G401 (cell line): Measurements from ENCODE around the gene STON2. TPM values are rescaled to one million over a fixed set of nuclear protein-coding genes. Genes with fewer than 3 reads are reported as not detected.
A peak's percentile ranks its signal among the peaks of the same experiment; 100 is the strongest.

Source experiments
- DNase-seq: peaks from one replicate; pipeline ENCODE4 v3.0.0-alpha.2; 2015; ENCODE audit warnings: low spot score
- in situ Hi-C: cut with HindIII; loops from 2 replicates; pipeline ENCODE4 v1.10.0; 2016; ENCODE audit warnings: low sequenced_read_pairs, mixed read lengths
- total RNA-seq: library from RNA; depleted of rRNA; stranded (reverse); fragments of >200 nt; shearing (Covaris generic); gene quantifications from 2 replicates; pipeline ENCODE4 v1.2.3, GENCODE V29; 2014

STON2 gene
- total RNA-seq, 1 experiment from 2014 or later: 0.10 TPM

DNA sequence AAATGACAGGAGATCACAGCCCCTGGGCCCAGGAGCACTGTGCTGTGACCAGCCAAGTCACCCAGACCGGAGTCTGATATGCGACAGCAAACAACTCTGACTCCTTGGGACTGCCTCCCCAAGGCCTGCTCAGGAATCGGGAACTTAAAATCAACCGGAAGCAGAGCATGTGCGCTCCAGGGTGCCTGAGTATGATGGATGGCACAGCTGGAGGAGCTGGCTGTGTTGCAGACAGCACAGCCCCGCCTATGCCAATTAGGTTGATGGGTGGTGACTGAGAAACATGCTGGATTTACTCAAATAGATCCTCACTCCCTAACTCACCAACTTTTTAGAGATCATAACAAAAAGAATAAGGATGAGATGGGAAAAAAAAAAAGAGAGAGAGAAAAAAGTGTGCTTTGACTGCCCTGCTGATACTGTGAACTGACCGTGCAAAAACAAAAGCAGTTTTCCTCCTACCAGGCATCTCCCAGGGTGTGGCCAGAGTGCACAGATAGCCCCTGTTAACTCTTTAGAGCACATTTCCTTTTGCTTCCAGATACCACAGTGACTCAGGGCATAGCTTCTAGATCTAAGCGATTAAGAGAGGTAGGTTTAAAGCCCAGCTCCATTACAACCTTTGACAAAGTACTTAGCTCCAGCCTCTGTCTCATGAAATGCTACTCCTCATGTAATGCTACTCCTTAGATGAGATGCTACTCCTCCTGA, 27.4 kb upstream of the STON2 start:
- in situ Hi-C loops: no loop called here

DNA sequence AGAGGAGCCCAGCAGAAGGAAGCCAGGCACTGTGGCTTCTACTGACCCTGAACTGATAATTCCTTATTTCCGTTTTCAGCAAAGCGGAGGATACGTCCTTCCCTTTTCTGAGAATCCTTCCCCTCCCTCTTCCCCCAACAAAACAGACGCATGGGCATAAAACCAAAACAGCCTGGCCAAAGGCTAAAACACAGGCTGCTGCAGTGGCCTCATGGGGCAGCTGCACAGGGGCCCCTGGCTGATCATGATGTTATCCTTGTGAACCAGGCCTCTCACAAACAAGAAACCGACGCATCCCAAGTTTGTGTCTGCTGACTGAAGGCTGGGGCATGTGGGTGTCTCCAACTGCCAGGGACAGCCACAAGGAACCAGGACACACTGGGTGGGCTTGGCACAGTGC, 23.4 kb upstream of the STON2 start:
- no peak for DNase-seq
- in situ Hi-C loops: no loop called here

More for the DNA sequence above, 27.4 kb upstream of the STON2 start:
- DNase-seq: no peak

- in situ Hi-C loops: no loop called here
- no peak for DNase-seq
These were observed 18.1 kb upstream of the STON2 start for GRCh38 chr14:81418057-81418790.

DNA sequence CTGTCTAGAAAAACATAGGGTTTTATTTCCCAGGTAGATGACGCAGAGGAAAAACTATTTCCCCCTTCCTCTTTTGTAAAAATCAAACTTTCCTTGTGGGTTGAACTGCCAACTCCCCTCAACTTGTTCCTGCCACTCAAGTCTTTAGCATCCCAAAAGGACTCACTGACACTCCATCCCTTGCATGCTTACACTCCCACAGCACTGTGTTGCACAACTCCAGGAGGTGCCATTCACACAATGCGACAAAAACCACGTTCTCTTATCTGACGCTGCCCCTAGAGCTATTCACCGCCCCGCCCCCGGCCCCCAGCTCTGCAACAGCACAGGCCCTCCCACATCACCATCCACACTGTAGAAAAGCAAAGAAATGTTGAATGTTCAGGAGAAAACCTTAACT, 16.9 kb upstream of the STON2 start:
- in situ Hi-C loops: no loop called here
- DNase-seq: no peak

DNA sequence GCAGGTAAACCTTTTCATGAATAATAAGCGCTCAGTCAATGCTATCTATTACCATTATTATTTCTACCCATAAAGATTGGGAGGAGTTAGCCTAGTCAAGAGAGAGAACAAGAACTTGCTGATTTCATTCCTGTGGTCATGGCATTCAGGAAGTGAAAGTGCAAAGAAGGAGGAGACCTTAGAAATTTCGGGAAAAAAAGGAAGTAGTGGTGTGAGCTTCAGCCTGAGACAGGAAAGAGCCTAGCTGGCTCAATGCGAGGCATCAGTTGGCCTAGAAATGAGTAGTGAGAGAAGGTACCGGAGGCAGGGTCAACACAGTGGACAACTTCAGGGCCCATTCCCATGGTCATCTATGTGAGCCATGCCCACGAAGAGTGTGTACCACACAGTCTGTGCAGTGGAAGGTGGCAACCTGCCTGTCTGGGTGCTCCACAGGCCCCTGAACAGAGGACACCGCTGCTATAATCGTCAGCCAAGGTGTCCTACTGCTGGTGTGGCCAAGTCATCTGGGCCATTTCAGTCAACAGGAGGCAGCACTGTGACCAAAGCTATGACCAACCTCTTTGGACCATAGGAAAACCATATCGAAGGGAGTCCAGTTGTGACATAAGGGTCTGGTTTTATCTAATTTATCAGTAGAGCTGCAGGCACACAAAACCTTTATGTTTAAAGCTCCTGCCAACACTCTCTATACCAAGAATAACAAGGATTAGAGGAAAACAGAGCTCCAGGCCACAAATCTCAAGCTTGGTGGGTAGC, 16.2 kb upstream of the STON2 start:
- in situ Hi-C loops: no loop called here
- no peak for DNase-seq

GRCh38 chr14:81415781-81416180, 15.7 kb upstream of the STON2 start:
- no peak for DNase-seq
- in situ Hi-C loops: no loop called here

GRCh38 chr14:81414123-81414522, 14.0 kb upstream of the STON2 start:
- DNase-seq: no peak
- in situ Hi-C loops: no loop called here

- no peak for DNase-seq
- in situ Hi-C loops: no loop called here
These were observed 12.7 kb upstream of the STON2 start for GRCh38 chr14:81412779-81413178.

DNA sequence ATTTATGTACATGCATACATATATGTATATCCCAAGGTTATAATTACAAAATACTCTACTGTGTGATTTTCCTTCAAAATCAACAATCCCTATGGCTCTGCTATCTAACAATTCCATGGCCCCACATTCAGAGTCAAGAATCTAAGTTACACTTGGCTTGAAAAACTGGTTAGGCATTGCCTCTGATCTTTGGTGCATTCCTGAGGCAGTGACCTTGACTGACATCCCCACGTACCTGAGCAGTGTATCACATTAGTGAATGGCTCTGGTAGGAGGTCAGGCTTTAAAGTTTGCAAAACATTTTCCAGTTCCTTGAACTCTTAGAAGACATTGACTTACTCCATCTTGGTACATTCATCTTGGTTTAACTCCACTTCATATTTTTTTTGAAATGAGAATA, 8.5 kb upstream of the STON2 start:
- in situ Hi-C loops: no loop called here
- DNase-seq: no peak

- DNase-seq: peak; percentile 20
- in situ Hi-C loops: no loop called here
These were observed 6.7 kb upstream of the STON2 start for GRCh38 chr14:81406863-81407262.

DNA sequence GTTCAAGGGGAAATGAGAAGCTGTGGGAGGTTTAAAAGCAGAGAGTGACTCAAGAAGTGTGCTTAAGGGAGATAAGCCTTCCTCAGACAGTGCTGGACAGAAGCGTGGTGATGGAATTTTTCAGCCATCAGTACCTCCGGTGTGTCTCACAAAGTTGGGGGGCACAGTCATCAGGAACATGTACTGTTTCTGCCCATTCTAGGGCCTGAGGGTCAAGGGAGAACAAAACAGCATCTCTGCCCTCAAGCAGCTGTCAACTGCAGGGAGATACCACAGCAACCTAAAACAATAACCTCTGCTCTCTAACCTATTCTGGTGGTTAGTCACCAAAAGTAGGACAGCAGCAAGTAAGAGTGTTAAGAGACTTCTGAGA, 2.0 kb upstream of the STON2 start:
- in situ Hi-C loops: no loop called here
- no peak for DNase-seq

GRCh38 chr14:81401420-81402122, 1.4 kb upstream of the STON2 start:
- in situ Hi-C loops: no loop called here

DNA sequence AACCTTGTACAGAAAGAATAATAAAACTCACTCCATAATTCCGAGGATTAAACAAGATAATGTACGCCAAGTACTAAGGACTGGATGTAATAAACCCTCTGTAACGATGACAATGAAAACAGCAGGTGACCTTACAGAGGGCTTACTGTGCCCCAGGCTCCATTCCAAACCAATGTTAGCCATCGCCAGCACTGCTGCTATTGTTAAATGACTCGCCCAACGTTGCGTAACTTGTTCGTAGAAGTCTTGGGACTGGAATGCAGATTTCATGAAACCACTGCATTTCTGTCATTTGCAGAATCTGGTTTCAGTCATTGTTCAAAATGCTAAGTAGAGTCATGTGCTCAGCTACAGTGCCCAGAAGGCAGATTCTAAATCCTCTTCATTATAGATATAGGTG, 728 bp upstream of the STON2 start:
- in situ Hi-C loops: no loop called here
- peak; percentile 3 for DNase-seq

More at GRCh38 chr14:81401420-81402122, 1.4 kb upstream of the STON2 start:
- DNase-seq: no peak

DNA sequence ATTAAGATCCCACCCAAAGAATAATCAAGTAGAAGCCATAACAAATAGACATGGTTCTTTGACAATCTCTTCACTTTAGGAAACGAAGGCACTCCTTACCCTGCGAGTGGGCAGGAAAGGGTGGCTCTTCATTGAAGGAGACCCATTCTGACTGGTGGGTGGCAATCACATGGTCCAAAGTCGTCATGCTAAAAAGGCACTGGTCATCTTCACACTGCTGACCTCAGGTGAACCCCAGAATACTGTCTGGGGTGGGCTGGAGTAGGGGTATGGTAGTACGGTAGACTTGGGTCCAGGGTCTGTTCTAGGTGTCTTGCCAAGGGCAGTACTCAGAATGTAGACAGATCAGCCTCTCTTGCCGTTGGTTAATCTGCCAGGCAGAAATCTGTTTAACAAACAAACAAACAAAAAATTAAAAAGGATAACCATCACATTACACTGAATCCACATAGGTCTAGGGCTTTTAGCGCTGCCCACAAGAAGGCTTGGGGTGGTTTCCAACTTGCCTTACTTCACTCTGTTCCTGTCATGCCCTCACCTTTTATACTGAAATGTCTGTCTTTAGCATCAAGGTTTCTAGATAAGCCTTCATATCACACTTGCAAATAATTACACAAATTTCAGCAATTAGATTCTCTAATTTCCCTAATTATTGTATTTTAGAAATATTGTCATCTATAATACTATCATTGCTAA, 1.8 kb downstream of the STON2 start:
- in situ Hi-C loops: no loop called here
- no peak for DNase-seq

DNA sequence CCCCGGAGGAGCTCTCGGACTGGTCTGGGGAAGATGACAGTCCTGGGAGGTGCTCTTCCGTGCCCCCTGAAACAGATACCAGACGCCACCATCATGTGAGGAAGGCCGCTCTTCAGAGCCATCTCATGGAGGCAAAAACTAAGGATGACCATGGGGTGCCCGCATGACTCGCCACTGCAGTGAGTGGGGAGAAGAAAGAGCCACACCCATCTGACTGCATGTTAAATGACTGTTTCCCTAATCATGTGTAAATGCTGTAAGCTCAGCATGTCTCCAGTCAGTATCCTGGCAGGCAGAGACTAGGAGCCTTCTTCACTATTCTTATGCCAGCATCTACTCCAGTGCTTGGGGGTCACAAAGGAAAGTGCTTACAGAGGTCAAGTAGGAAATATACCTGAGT, 4.0 kb downstream of the STON2 start:
- no peak for DNase-seq
- in situ Hi-C loops: no loop called here

DNA sequence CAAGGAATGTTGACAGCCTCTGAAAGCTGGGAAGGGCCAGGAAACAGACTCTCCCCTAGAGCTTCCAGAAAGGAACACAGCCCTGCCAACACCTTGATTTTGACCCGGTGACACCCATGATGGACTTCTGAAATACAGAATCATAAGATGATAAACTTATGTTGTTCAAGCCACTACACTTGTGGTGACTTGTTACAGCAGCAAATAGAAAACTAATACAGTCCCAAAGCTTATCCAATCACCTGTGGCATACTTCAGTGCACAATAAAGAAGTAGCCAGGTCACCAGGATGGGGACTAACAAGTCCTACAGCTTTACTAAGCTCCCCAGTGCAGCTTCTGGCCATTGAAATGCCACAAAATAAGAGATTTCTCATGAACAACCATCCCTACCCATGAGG, 5.4 kb downstream of the STON2 start:
- in situ Hi-C loops: no loop called here
- no peak for DNase-seq

DNA sequence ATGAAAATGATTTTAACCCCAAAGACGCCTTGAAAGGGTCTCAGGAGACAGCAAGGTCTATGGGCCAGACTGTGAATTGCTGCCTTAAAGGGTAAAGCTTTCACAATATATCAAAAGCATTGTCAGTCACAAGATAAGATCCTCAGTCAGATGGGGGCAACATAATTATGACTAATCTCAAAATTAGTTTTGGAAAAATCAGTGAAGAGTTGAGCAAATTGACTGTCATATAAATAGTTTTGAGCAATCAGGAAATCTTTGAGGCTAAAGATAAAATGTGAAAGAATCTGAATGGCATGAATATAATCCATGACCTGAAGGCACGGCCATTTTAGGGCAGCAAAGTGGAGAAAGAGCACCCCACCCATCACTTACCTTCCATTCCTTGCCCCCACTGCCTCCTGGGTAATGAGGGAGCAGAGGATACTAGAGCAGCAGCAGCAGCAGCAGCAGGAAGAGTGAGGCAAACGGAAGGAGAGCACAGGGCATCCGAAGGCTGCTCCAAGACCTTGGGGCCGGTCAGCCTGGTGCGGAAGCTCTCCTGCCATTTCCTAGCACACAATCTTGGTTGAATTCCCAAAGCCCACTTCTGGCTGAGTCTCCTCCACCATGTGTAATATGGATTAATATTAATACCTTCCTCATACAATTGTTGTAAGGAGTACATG, 7.0 kb downstream of the STON2 start:
- DNase-seq: no peak
- in situ Hi-C loops: no loop called here

- in situ Hi-C loops: no loop called here
- no peak for DNase-seq
These were observed 8.1 kb downstream of the STON2 start for GRCh38 chr14:81392052-81392451.

- in situ Hi-C loops: no loop called here
These were observed 9.4 kb downstream of the STON2 start for GRCh38 chr14:81390696-81391095.

More at GRCh38 chr14:81390696-81391095, 9.4 kb downstream of the STON2 start:
- no peak for DNase-seq
